ENCODE data around the gene MMAB. TPM values are rescaled to one million over a fixed set of nuclear protein-coding genes. Genes with fewer than 3 reads are reported as not detected.
A peak's percentile ranks its signal among the peaks of the same experiment; 100 is the strongest.

Gene MMAB
- total and polyA plus RNA-seq, 2 experiments from 2014 or later, result 89.4 to 174 TPM

DNA sequence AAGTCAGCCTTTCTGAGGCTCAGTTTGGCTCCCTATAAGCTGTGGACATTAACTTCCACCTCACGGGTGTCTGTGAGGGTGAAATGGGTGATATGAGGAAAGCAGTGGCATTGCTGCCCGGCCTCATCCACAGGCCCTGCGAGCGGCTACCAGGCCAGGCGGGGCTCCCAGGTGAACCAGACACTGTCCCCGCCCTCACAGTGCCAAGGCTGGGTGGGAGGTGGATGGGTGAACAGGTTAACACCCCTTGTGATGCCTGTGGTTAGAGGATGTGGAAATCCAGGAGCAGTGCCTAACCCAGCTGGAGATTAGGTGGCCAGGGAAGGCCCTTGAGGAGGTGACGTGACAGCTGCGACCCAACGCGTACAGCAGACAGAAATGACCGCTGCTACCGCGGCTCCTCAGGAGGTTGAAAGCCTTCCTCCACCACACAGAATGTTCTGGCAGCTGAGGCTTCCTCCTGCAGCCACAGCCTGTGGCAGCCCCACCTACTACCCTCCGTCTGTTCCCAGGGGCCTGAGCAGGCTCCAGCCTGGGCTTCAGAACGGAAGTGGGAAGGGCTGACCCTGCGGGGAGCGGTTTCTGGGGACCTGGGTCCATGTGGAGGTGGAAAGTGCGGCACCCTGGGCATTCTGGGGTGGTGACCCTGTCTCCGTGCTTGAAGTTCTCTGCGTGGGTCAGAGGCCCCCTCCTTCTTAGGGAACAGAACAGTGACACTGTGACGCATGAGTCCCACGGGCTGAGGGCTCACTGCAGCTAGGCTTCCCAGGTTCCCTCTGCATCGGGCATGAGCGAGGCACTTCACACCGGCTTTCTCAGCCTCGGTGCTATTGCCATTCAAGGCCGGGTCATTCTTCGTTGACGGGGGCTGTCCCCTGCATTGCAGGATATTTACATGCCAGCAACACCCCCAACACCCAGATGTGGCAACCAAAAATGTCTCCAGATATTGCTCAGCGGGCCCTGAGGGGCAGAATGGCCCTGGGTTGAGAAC lies 9.7 kb downstream of the MMAB start:
- peak in 1 of 2 donors; percentile 27 for DNase-seq (ENCODE audit: low read depth in 1 of 2, low spot score in 1 of 2)
- Histone ChIP-seq H3K4me3 (no peak overlapping the region), H3K9me3 (ENCODE audit: low read depth) (no peaks in the 10 kb centered on the region), H3K36me3 (peaks cover 15% of the 10 kb centered on the region), H3K27me3 (no peaks in the 10 kb centered on the region), H3K4me1 (ENCODE audit: low read depth) (no peaks in the 10 kb centered on the region), H3K27ac (peak overlapping the region; percentile 40)
- TF ChIP-seq, protein P1, sequence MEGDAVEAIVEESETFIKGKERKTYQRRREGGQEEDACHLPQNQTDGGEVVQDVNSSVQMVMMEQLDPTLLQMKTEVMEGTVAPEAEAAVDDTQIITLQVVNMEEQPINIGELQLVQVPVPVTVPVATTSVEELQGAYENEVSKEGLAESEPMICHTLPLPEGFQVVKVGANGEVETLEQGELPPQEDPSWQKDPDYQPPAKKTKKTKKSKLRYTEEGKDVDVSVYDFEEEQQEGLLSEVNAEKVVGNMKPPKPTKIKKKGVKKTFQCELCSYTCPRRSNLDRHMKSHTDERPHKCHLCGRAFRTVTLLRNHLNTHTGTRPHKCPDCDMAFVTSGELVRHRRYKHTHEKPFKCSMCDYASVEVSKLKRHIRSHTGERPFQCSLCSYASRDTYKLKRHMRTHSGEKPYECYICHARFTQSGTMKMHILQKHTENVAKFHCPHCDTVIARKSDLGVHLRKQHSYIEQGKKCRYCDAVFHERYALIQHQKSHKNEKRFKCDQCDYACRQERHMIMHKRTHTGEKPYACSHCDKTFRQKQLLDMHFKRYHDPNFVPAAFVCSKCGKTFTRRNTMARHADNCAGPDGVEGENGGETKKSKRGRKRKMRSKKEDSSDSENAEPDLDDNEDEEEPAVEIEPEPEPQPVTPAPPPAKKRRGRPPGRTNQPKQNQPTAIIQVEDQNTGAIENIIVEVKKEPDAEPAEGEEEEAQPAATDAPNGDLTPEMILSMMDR (IDR thresholded peaks at IDR 0.05; ENCODE audit: low read depth, low read length), result no peak

DNA sequence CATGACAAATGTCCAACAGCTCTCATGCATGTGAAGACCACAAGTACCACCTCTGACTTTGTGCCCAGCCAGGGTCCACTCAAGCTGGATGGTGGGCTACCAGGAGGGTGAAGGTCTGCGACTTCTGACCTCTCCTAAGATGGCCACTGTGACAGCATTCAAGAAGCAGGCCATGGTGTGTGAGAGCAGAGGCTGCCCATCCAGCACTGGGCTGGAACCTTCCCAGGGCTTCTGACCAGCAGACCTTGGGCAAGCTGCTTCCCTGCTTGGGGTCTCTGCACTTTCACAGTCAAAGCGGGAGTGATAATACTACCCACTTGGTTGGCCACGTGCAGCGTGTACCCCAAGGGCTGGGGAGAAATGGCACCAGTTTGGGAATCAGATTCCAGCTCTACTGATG lies 10.4 kb downstream of the MMAB start:
- TF ChIP-seq, protein P1 (IDR thresholded peaks at IDR 0.05; ENCODE audit: low read depth, low read length), result no peak
- no peak overlapping the region for H3K4me3 ChIP-seq
- no peaks in the 10 kb centered on the region for H3K27me3 ChIP-seq
- DNase-seq (ENCODE audit: low read depth in 1 of 2, low spot score in 1 of 2), result no peak
- H3K36me3 ChIP-seq, result peaks cover 14% of the 10 kb centered on the region
- peaks cover 6% of the 10 kb centered on the region for H3K4me1 ChIP-seq (ENCODE audit: low read depth)
- H3K9me3 ChIP-seq (ENCODE audit: low read depth), result no peaks in the 10 kb centered on the region
- no peak overlapping the region for H3K27ac ChIP-seq

DNA sequence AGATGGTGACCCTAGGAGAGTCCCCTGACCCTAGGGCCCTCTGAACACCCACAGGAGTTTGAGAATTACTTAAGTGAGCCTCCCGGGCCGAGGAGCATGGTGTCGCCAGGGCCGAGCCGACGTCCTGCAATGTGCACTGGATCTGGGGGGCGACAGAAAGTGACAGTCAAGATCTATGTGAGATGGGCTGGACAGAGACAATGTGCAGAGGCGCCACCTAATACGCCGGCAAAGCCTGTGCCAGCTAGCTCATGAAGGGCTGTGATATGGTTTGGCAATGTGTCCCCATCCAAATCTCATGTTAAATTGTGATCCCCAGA lies 11.6 kb downstream of the MMAB start:
- Histone ChIP-seq H3K27me3 (no peaks in the 10 kb centered on the region), H3K27ac (no peak overlapping the region), H3K9me3 (ENCODE audit: low read depth) (no peaks in the 10 kb centered on the region), H3K4me3 (no peak overlapping the region), H3K4me1 (ENCODE audit: low read depth) (peaks cover 9% of the 10 kb centered on the region), H3K36me3 (peaks cover 5% of the 10 kb centered on the region)
- no peak for DNase-seq (ENCODE audit: low read depth in 1 of 2, low spot score in 1 of 2)
- TF ChIP-seq, protein P1 (IDR thresholded peaks at IDR 0.05; ENCODE audit: low read depth, low read length), result no peak

DNA sequence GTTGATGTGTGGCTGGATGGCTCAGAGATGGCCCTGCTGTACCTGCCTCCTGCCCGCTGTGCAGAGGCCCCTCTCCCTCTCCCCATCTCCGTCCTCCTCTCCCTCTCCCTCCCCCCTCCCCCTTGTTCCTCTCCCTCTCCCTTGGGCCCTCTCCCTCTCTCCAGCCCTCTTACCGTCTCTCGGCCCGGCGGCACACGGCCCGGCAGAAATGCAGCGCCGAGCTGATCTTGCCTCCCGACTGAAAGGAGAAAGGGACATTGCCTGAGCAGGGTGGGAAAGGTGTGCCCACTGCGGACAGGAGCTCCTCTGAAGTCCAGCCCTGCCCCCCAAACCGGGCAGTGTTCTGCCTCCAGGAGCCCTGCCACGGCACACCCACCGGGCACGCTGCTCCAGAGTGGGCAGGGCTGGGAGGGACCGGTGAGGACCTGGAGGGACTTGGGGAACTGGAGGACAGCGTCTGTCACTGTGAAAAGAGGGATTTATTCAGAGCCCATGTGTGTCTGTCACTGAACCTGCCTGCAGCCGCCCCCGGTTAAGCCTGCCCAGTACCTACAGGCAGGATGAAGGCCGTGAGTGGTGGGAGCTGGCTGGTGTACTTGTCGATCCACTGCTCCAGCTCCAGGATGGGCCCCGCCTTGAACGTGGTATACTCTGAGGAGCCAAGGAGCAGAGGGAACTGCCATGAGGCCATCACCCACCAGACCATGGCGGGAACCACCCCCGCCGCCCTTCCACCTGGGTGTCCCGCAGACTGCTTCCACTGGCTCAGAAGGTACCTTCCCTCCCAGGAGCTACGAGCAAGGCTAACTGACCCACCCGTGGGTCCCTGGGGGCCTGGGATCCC lies 12.2 kb downstream of the MMAB start:
- peaks cover 9% of the 10 kb centered on the region for H3K4me1 ChIP-seq (ENCODE audit: low read depth)
- H3K36me3 ChIP-seq, result peaks cover 5% of the 10 kb centered on the region
- no peaks in the 10 kb centered on the region for H3K9me3 ChIP-seq (ENCODE audit: low read depth)
- TF ChIP-seq, protein P1 (IDR thresholded peaks at IDR 0.05; ENCODE audit: low read depth, low read length), result no peak
- H3K4me3 ChIP-seq, result no peak overlapping the region
- no peak overlapping the region for H3K27ac ChIP-seq
- no peaks in the 10 kb centered on the region for H3K27me3 ChIP-seq
- DNase-seq (ENCODE audit: low read depth in 1 of 2, low spot score in 1 of 2), result no peak

DNA sequence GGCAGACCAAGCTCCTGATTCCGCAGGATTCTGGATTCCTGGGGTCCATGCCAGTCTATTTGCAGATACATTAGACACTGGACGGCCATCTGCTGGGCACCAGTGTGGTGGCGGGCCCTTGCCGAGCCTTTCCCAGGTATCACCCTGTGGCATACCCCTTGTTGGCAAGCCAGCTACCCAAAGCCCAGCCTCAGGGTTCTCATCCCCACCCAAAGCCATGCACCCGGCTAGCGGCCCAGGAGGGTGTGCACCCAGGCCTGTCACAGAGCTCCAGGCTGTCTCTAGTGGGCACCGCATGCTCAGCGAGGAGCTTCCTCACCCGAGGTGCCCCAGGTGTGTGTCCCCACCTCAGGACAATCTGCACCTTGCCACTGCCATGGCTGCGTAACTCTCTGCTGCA lies 13.7 kb downstream of the MMAB start:
- no peaks in the 10 kb centered on the region for H3K27me3 ChIP-seq
- no peak overlapping the region for H3K4me3 ChIP-seq
- TF ChIP-seq, protein P1 (IDR thresholded peaks at IDR 0.05; ENCODE audit: low read depth, low read length), result no peak
- no peak overlapping the region for H3K27ac ChIP-seq
- peaks cover 14% of the 10 kb centered on the region for H3K4me1 ChIP-seq (ENCODE audit: low read depth)
- peaks cover 2% of the 10 kb centered on the region for H3K36me3 ChIP-seq
- H3K9me3 ChIP-seq (ENCODE audit: low read depth), result no peaks in the 10 kb centered on the region
- no peak for DNase-seq (ENCODE audit: low read depth in 1 of 2, low spot score in 1 of 2)
